Hepatocyte (in vitro differentiated cells): ENCODE results near the gene LCN2.
"Not testable (repeated sequence)": the region's sequence is repeated elsewhere in the genome, so short reads cannot be mapped to it uniquely, and the experiment has no call there.

Experiments
- CTCF ChIP-seq: fragments of 200-600 bp; sonication (generic); IDR thresholded peaks from 2 replicates; pipeline ENCODE4 v1.5.1; 2016; ENCODE audit warnings: antibody characterized with exemption, mild to moderate bottlenecking; ENCODE audit not compliant: poor library complexity
- EZH2 ChIP-seq: fragments of 200-600 bp; sonication (generic); IDR thresholded peaks from 2 replicates; pipeline ENCODE4 v1.6.1; 2016; ENCODE audit warnings: antibody characterized with exemption, mild to moderate bottlenecking, borderline replicate concordance
- EZH2phosphoT487 ChIP-seq: fragments of 200-600 bp; sonication (generic); IDR thresholded peaks from one replicate; pipeline ENCODE4 v1.6.1; 2018; ENCODE audit warnings: antibody characterized with exemption, mild to moderate bottlenecking, low read depth, moderate library complexity; ENCODE audit not compliant: unreplicated experiment, severe bottlenecking

- not testable (repeated sequence) for TF ChIP-seq CTCF, EZH2, EZH2phosphoT487
These were observed 37.5 kb upstream of the LCN2 start for GRCh38 chr9:128111726-128112125.
